GM18951 (cell line): ENCODE results near the gene KRT28.

Source experiments
- POLR2A ChIP-seq: IDR thresholded peaks from 4 replicates; pipeline ENCODE4 v1.6.1; 2011; ENCODE audit warnings: mild to moderate bottlenecking; ENCODE audit not compliant: insufficient read length, insufficient read depth; ENCODE audit errors: extremely low read depth
- in situ Hi-C: fragments of 300-500 bp; cut with MboI; formaldehyde crosslinking; loops from one replicate; pipeline ENCODE4 v1.12.0; 2022; ENCODE audit warnings: low sequenced_read_pairs, mixed read lengths, inconsistent platforms; ENCODE audit not compliant: unreplicated experiment

Gene KRT28

GRCh38 chr17:40827746-40828453 is 28.1 kb upstream of the KRT28 start:
- no peak for TF ChIP-seq POLR2A
- in situ Hi-C loops: no loop called here

- TF ChIP-seq POLR2A: no peak
- in situ Hi-C loops: no loop called here
Observed at GRCh38 chr17:40825599-40825998, 25.8 kb upstream of the KRT28 start.

GRCh38 chr17:40824015-40824832 is 24.5 kb upstream of the KRT28 start:
- no peak for TF ChIP-seq POLR2A
- in situ Hi-C loops: no loop called here

GRCh38 chr17:40822132-40822812 is 22.5 kb upstream of the KRT28 start, which contains the start of gene KRT10:
TSS of gene KRT10 (minus strand) at chr17:40822614. CDS start at chr17:40822585, 29 bp downstream.
- in situ Hi-C loops: no loop called here
- no peak for TF ChIP-seq POLR2A

GRCh38 chr17:40821536-40821935 is 21.8 kb upstream of the KRT28 start:
- no peak for TF ChIP-seq POLR2A

GRCh38 chr17:40820228-40820838 is 20.6 kb upstream of the KRT28 start:
- TF ChIP-seq POLR2A: no peak
- in situ Hi-C loops: no loop called here

More at GRCh38 chr17:40821536-40821935, 21.8 kb upstream of the KRT28 start:
- in situ Hi-C loops: no loop called here

- in situ Hi-C loops: no loop called here
- TF ChIP-seq POLR2A: no peak
Observed at GRCh38 chr17:40819528-40820125, 19.9 kb upstream of the KRT28 start.

- in situ Hi-C loops: no loop called here
- peak; percentile 77 for TF ChIP-seq POLR2A
Observed at GRCh38 chr17:40818733-40819527, 19.2 kb upstream of the KRT28 start.

GRCh38 chr17:40818343-40818732 is 18.6 kb upstream of the KRT28 start:
- no peak for TF ChIP-seq POLR2A
- in situ Hi-C loops: no loop called here

- in situ Hi-C loops: no loop called here
Observed at GRCh38 chr17:40817103-40817682, 17.4 kb upstream of the KRT28 start.

GRCh38 chr17:40816569-40816968 is 16.8 kb upstream of the KRT28 start:
- in situ Hi-C loops: no loop called here
- TF ChIP-seq POLR2A: no peak

More at GRCh38 chr17:40817103-40817682, 17.4 kb upstream of the KRT28 start:
- TF ChIP-seq POLR2A: no peak
